HepG2 (cell line): Measurements from ENCODE around the gene QSOX1. TPM values are rescaled to one million over a fixed set of nuclear protein-coding genes. Genes with fewer than 3 reads are reported as not detected.

Experiments
- ADNP ChIP-seq: sonication (generic); formaldehyde crosslinking; IDR thresholded peaks from 2 replicates; pipeline ENCODE4 v1.4.0; 2020; ENCODE audit warnings: missing genetic modification reagents
- AKAP8 ChIP-seq: sonication (generic); formaldehyde crosslinking; IDR thresholded peaks from 2 replicates; pipeline ENCODE4 v1.5.1; 2020; ENCODE audit warnings: mild to moderate bottlenecking, missing genetic modification reagents
- GTF2F1 ChIP-seq: fragments of 150-350 bp; IDR thresholded peaks from 2 replicates; pipeline ENCODE4 v1.6.1; 2014; ENCODE audit warnings: low read length
- MED1 ChIP-seq: sonication (generic); formaldehyde crosslinking; IDR thresholded peaks from 2 replicates; pipeline ENCODE4 v1.4.0; 2020; ENCODE audit warnings: missing genetic modification reagents
- NCOR1 ChIP-seq: fragments of 200-600 bp; sonication (generic); IDR thresholded peaks from 2 replicates; pipeline ENCODE4 v1.7.0; 2017; ENCODE audit warnings: antibody characterized with exemption, low read length, borderline replicate concordance
- NR1H2 ChIP-seq: sonication (generic); formaldehyde crosslinking; IDR thresholded peaks from 2 replicates; pipeline ENCODE4 v1.8.1; 2022; ENCODE audit warnings: low read depth, missing genetic modification reagents, borderline replicate concordance
- SNAPC4 ChIP-seq: sonication (generic); formaldehyde crosslinking; IDR thresholded peaks from 2 replicates; pipeline ENCODE4 v1.4.0; 2020; ENCODE audit warnings: mild to moderate bottlenecking, missing genetic modification reagents
- TFDP1 ChIP-seq: IDR thresholded peaks from 2 replicates; pipeline ENCODE4 v1.6.1; 2016; ENCODE audit warnings: missing compliant biosample characterization, missing genetic modification reagents, borderline replicate concordance
- TOE1 ChIP-seq: sonication (generic); formaldehyde crosslinking; IDR thresholded peaks from 2 replicates; pipeline ENCODE4 v1.4.0; 2020; ENCODE audit warnings: mild to moderate bottlenecking, missing genetic modification reagents
- ZBED4 ChIP-seq: sonication (generic); formaldehyde crosslinking; IDR thresholded peaks from 2 replicates; pipeline ENCODE4 v1.4.0; 2020; ENCODE audit warnings: missing genetic modification reagents, borderline replicate concordance
- ZBTB8A ChIP-seq: sonication (generic); formaldehyde crosslinking; IDR thresholded peaks from 2 replicates; pipeline ENCODE4 v1.4.0; 2020; ENCODE audit warnings: mild to moderate bottlenecking, low read depth, missing genetic modification reagents, borderline replicate concordance
- ZKSCAN8 ChIP-seq: IDR thresholded peaks from 2 replicates; pipeline ENCODE4 v1.6.1; 2016; ENCODE audit warnings: borderline replicate concordance, missing genetic modification reagents, missing compliant biosample characterization
- ZNF430 ChIP-seq: sonication (generic); formaldehyde crosslinking; IDR thresholded peaks from 2 replicates; pipeline ENCODE4 v1.9.0; 2021; ENCODE audit warnings: mild to moderate bottlenecking, missing genetic modification reagents
- ZNF44 ChIP-seq: sonication (generic); formaldehyde crosslinking; IDR thresholded peaks from 2 replicates; pipeline ENCODE4 v1.5.1; 2020; ENCODE audit warnings: mild to moderate bottlenecking, missing genetic modification reagents
- ZNF609 ChIP-seq: sonication (generic); formaldehyde crosslinking; IDR thresholded peaks from 2 replicates; pipeline ENCODE4 v1.4.0; 2020; ENCODE audit warnings: mild to moderate bottlenecking, missing genetic modification reagents, borderline replicate concordance
- polyA plus RNA-seq, 8 experiments: library from polyadenylated mRNA; depleted of rRNA in 3 of 8; stranded (reverse) in 7 of 8; unstranded in 1 of 8; fragments of >200 nt; fragmentation: Illumina TruSeq in 4 of 8; extraction: Trizol in 4 of 8; gene quantifications; 2 replicates each; pipeline versions ENCODE4 v1.2.1 to v1.2.3, GENCODE V29; 2011 to 2016; ENCODE audit warnings: low read depth in 4 of 8, missing spikeins in 1 of 8, mixed read lengths in 1 of 8; ENCODE audit not compliant: insufficient read depth in 1 of 8
- total RNA-seq, 5 experiments: library from RNA; depleted of rRNA; stranded (reverse); fragments of >200 nt; fragmentation: Illumina TruSeq; extraction: Trizol; gene quantifications; 2 replicates each; pipeline ENCODE4 v1.2.3, GENCODE V29; 2016; ENCODE audit warnings: low read depth in 1 of 5

Gene QSOX1
- total and polyA plus RNA-seq, 2 of the 13 experiments (the other 11 are each of a cell fraction or from before 2014, with no cell fraction given) = 6.8 to 40.2 TPM

- TF ChIP-seq ADNP (CRISPR knock-in tag) (no peak), ZKSCAN8 (CRISPR knock-in tag) (peak; percentile 48; the same call in 1 of the 2 replicates), ZNF609 (CRISPR knock-in tag) (peak; percentile 97), MED1 (CRISPR knock-in tag) (peak; percentile 82), TFDP1 (CRISPR knock-in tag) (no peak), ZBTB8A (CRISPR knock-in tag) (no peak), NR1H2 (CRISPR knock-in tag) (no peak), ZNF44 (CRISPR knock-in tag) (no peak), NCOR1 (peak; percentile 60; the same call in 1 of the 2 replicates), TOE1 (CRISPR knock-in tag) (no peak), GTF2F1 (no peak), ZNF430 (CRISPR knock-in tag) (no peak), SNAPC4 (CRISPR knock-in tag) (no peak), AKAP8 (CRISPR knock-in tag) (no peak), ZBED4 (CRISPR knock-in tag) (no peak)
These were observed 2.9 kb downstream of the QSOX1 start (continued) for GRCh38 chr1:180157576-180158057.
